Left ventricle myocardium inferior (tissue), 1 donor: Measurements from ENCODE around the gene CRACR2A. TPM values are rescaled to one million over a fixed set of nuclear protein-coding genes. Genes with fewer than 3 reads are reported as not detected.
A peak's percentile ranks its signal among the peaks of the same experiment; 100 is the strongest.

Experiments
- DNase-seq: peaks from one replicate; pipeline ENCODE4 v3.0.0-alpha.2; 2020
- H3K27ac ChIP-seq: fragments of 200-600 bp; replicated peaks from 2 replicates; pipeline ENCODE4 v1.8.0; 2021
- H3K27me3 ChIP-seq: fragments of 200-600 bp; 2 replicates; pipeline ENCODE4 v1.8.0; 2021; ENCODE audit warnings: low read depth
- H3K36me3 ChIP-seq: fragments of 200-600 bp; 2 replicates; pipeline ENCODE4 v1.8.0; 2021
- H3K4me1 ChIP-seq: fragments of 200-600 bp; 2 replicates; pipeline ENCODE4 v1.8.0; 2021
- H3K4me3 ChIP-seq: fragments of 200-600 bp; 2 replicates; pipeline ENCODE4 v1.8.0; 2021; ENCODE audit warnings: mild to moderate bottlenecking, moderate library complexity
- H3K9me3 ChIP-seq: fragments of 200-600 bp; replicated peaks from 2 replicates; pipeline ENCODE4 v1.8.0; 2021
- CTCF ChIP-seq: fragments of 200-600 bp; IDR thresholded peaks from 2 replicates; pipeline ENCODE4 v1.8.0; 2021; ENCODE audit warnings: antibody characterized with exemption, mild to moderate bottlenecking, borderline replicate concordance
- intact Hi-C: fragments of 100-400 bp; cut with micrococcal nuclease; formaldehyde crosslinking; loops from one replicate; pipeline ENCODE4 v1.11.0; 2022
- total RNA-seq: library from RNA; stranded (reverse); fragmentation: NEBNext Ultra II Directional; extraction: Animal tissue kit (Norgen Biotek cat#: 25700); gene quantifications from one replicate; pipeline ENCODE4 v1.2.1, GENCODE V29; 2021
- donor health status: DM: no; HTN: yes; CAD: no; lungs with severe emphysema.

The CRACR2A gene
- total RNA-seq, 1 donor from 2014 or later = 7.6 TPM

- no peak for DNase-seq
- Histone ChIP-seq H3K9me3 (no peaks in the 10 kb centered on the region), H3K27me3 (no peaks in the 10 kb centered on the region), H3K4me1 (peaks cover 17% of the 10 kb centered on the region), H3K4me3 (no peak overlapping the region), H3K27ac (no peak overlapping the region), H3K36me3 (peaks cover 5% of the 10 kb centered on the region)
- TF ChIP-seq CTCF = peak; percentile 45
- intact Hi-C loops = loop anchor here (10.0 kb wide), 1 partner anchor 119 kb away; no protein-coding TSS in a partner anchor
These were observed 97.5 kb downstream of the CRACR2A start for GRCh38 chr12:3655328-3655900.

- intact Hi-C loops = loop anchor here (10.0 kb wide), 1 partner anchor 123 kb away; no protein-coding TSS in a partner anchor
- Histone ChIP-seq H3K27me3 (no peaks in the 10 kb centered on the region), H3K4me3 (no peak overlapping the region), H3K9me3 (no peaks in the 10 kb centered on the region), H3K4me1 (peaks cover 12% of the 10 kb centered on the region), H3K27ac (no peak overlapping the region), H3K36me3 (peaks cover 5% of the 10 kb centered on the region)
- no peak for DNase-seq
- no peak for TF ChIP-seq CTCF
These were observed 101.1 kb downstream of the CRACR2A start for GRCh38 chr12:3651585-3652424.

- intact Hi-C loops = no loop called here
These were observed 105.4 kb downstream of the CRACR2A start for GRCh38 chr12:3647504-3647903.

GRCh38 chr12:3646561-3647241 is 106.2 kb downstream of the CRACR2A start:
- intact Hi-C loops = no loop called here
- TF ChIP-seq CTCF = no peak
- no peaks in the 10 kb centered on the region for H3K27me3 ChIP-seq
- no peak for DNase-seq
- H3K9me3 ChIP-seq = no peaks in the 10 kb centered on the region
- peaks cover 10% of the 10 kb centered on the region for H3K4me1 ChIP-seq
- H3K4me3 ChIP-seq = no peak overlapping the region
- no peaks in the 10 kb centered on the region for H3K36me3 ChIP-seq
- H3K27ac ChIP-seq = no peak overlapping the region

More at GRCh38 chr12:3647504-3647903, 105.4 kb downstream of the CRACR2A start:
- DNase-seq = no peak
- Histone ChIP-seq H3K4me1 (peaks cover 10% of the 10 kb centered on the region), H3K27ac (no peak overlapping the region), H3K27me3 (no peaks in the 10 kb centered on the region), H3K4me3 (no peak overlapping the region), H3K9me3 (no peaks in the 10 kb centered on the region), H3K36me3 (no peaks in the 10 kb centered on the region)
- TF ChIP-seq CTCF = no peak

GRCh38 chr12:3645091-3645490 is 107.8 kb downstream of the CRACR2A start:
- Histone ChIP-seq H3K4me3 (no peak overlapping the region), H3K4me1 (peaks cover 10% of the 10 kb centered on the region), H3K27ac (no peak overlapping the region), H3K36me3 (no peaks in the 10 kb centered on the region), H3K9me3 (no peaks in the 10 kb centered on the region), H3K27me3 (no peaks in the 10 kb centered on the region)
- DNase-seq = no peak
- intact Hi-C loops = no loop called here
- TF ChIP-seq CTCF = no peak
